GM10248 (cell line): ENCODE data around the gene CCDC171.
A peak's percentile ranks its signal among the peaks of the same experiment; 100 is the strongest.

Experiments used
- CTCF ChIA-PET: fragments of 300-600 bp; sonication (Branson Sonifier 250); formaldehyde crosslinking; extraction: SDS; loops from one replicate; lab custom pipeline; 2021; ENCODE audit warnings: antibody characterized with exemption; lab: Yijun Ruan, JAX
- POLR2A ChIA-PET: fragments of 350-650 bp; sonication (Branson Sonifier 250); formaldehyde crosslinking; extraction: SDS; loops from one replicate; lab custom pipeline; 2020; ENCODE audit warnings: antibody characterized with exemption; lab: Yijun Ruan, JAX
- DNase-seq: peaks from one replicate; pipeline ENCODE4 v3.0.0; 2012; ENCODE audit errors: extremely low spot score
- CTCF ChIP-seq: IDR thresholded peaks from 2 replicates; pipeline ENCODE4 v1.5.1; 2012; ENCODE audit warnings: mild to moderate bottlenecking, low read depth; ENCODE audit errors: extremely low read depth, missing control alignments, control extremely low read depth

CCDC171 gene

GRCh38 chr9:15834541-15834940, 281.7 kb downstream of the CCDC171 start:
- POLR2A ChIA-PET = no interaction called here
- no peak for TF ChIP-seq CTCF
- DNase-seq = no peak
- CTCF ChIA-PET = no interaction called here

- POLR2A ChIA-PET = no interaction called here
Observed at GRCh38 chr9:15837079-15837679, 284.3 kb downstream of the CCDC171 start.

GRCh38 chr9:15842051-15842450, 289.2 kb downstream of the CCDC171 start:
- ChIA-PET POLR2A (no interaction called here), CTCF (interaction anchor here (1.5 to 2.2 kb wide), 2 partner anchors 15 to 292 kb away, joined by 6 to 8 read pairs; no protein-coding TSS in a partner anchor)
- TF ChIP-seq CTCF = no peak
- DNase-seq = no peak

More at GRCh38 chr9:15837079-15837679, 284.3 kb downstream of the CCDC171 start:
- peak; percentile 38 for DNase-seq
- TF ChIP-seq CTCF = peak; percentile 73
- CTCF ChIA-PET = interaction anchor here (1.0 to 2.4 kb wide), 6 partner anchors 9 to 297 kb away, joined by 3 to 17 read pairs (median 4); no protein-coding TSS in a partner anchor

- POLR2A ChIA-PET = no interaction called here
- CTCF ChIA-PET = interaction anchor here (1.5 kb wide), 1 partner anchor 291 kb away, joined by 6 read pairs; no protein-coding TSS in a partner anchor
- DNase-seq = no peak
- TF ChIP-seq CTCF = no peak
Observed at GRCh38 chr9:15843316-15843715, 290.5 kb downstream of the CCDC171 start.

GRCh38 chr9:15843931-15844330, 291.1 kb downstream of the CCDC171 start:
- ChIA-PET CTCF (interaction anchor here (1.4 kb wide), 1 partner anchor 289 kb away, joined by 5 read pairs; no protein-coding TSS in a partner anchor), POLR2A (no interaction called here)
- DNase-seq = no peak
- no peak for TF ChIP-seq CTCF

GRCh38 chr9:15846611-15847010, 293.8 kb downstream of the CCDC171 start:
- POLR2A ChIA-PET = no interaction called here
- no peak for TF ChIP-seq CTCF
- no peak for DNase-seq
- CTCF ChIA-PET = interaction anchor here (1.9 to 2.2 kb wide), 2 partner anchors 8 to 9 kb away, joined by 5 to 9 read pairs; no protein-coding TSS in a partner anchor

- ChIA-PET CTCF (no interaction called here), POLR2A (no interaction called here)
- TF ChIP-seq CTCF = no peak
- DNase-seq = no peak
Observed at GRCh38 chr9:15849871-15850270, 297.0 kb downstream of the CCDC171 start.
